H9 (cell line): Measurements from ENCODE around the gene PRRC1. TPM values are rescaled to one million over a fixed set of nuclear protein-coding genes. Genes with fewer than 3 reads are reported as not detected.

Source experiments
- DNase-seq: peaks from one replicate; pipeline ENCODE4 v3.0.0-alpha.2; 2017
- H2AFZ ChIP-seq: one replicate; pipeline ENCODE4 v1.6.1; 2013; ENCODE audit warnings: mild to moderate bottlenecking, low read length, control low read depth, moderate library complexity
- H2AK5ac ChIP-seq: 2 replicates; pipeline ENCODE4 v1.6.1; 2013; ENCODE audit warnings: low read length, control low read depth, mixed read lengths; ENCODE audit not compliant: insufficient read length
- H2BK120ac ChIP-seq: one replicate; pipeline ENCODE4 v1.6.1; 2013; ENCODE audit warnings: low read depth, mild to moderate bottlenecking, low read length, control low read depth, inconsistent platforms; ENCODE audit not compliant: poor library complexity, severe bottlenecking
- H2BK12ac ChIP-seq: 2 replicates; pipeline ENCODE4 v1.6.1; 2013; ENCODE audit warnings: low read length, control low read depth, mixed read lengths, low read depth; ENCODE audit not compliant: insufficient read length
- H2BK15ac ChIP-seq: 2 replicates; pipeline ENCODE4 v1.6.1; 2013; ENCODE audit warnings: low read depth, low read length, control low read depth
- H2BK20ac ChIP-seq: one replicate; pipeline ENCODE4 v1.6.1; 2013; ENCODE audit warnings: low read depth, mild to moderate bottlenecking, low read length, control low read depth, inconsistent platforms; ENCODE audit not compliant: poor library complexity, severe bottlenecking
- H2BK5ac ChIP-seq: 2 replicates; pipeline ENCODE4 v1.6.1; 2013; ENCODE audit warnings: low read length, control low read depth, mixed read lengths; ENCODE audit not compliant: insufficient read length
- H3K14ac ChIP-seq: 2 replicates; pipeline ENCODE4 v1.6.1; 2013; ENCODE audit warnings: low read length, control low read depth; ENCODE audit not compliant: insufficient read depth
- H3K18ac ChIP-seq: 2 replicates; pipeline ENCODE4 v1.6.1; 2013; ENCODE audit warnings: low read depth, mild to moderate bottlenecking, mixed read lengths, low read length, control low read depth; ENCODE audit not compliant: insufficient read length
- H3K23ac ChIP-seq: 2 replicates; pipeline ENCODE4 v1.6.1; 2013; ENCODE audit warnings: low read length, control low read depth, mixed read lengths, low read depth; ENCODE audit not compliant: insufficient read length
- H3K23me2 ChIP-seq: 2 replicates; pipeline ENCODE4 v1.6.1; 2013; ENCODE audit warnings: low read depth, mild to moderate bottlenecking, mixed read lengths, low read length, control low read depth; ENCODE audit not compliant: insufficient read length, poor library complexity, severe bottlenecking
- H3K27ac ChIP-seq: 2 replicates; pipeline ENCODE4 v1.5.1; 2013; ENCODE audit warnings: low read length, control low read depth, mixed read lengths, low read depth; ENCODE audit not compliant: insufficient read length
- H3K27me3 ChIP-seq: 2 replicates; pipeline ENCODE4 v1.6.1; 2013; ENCODE audit warnings: low read length, control low read depth, inconsistent platforms; ENCODE audit not compliant: insufficient read depth
- H3K4ac ChIP-seq: 2 replicates; pipeline ENCODE4 v1.6.1; 2013; ENCODE audit warnings: low read depth, mild to moderate bottlenecking, control low read depth, inconsistent platforms, low read length, moderate library complexity
- H3K4me1 ChIP-seq: 2 replicates; pipeline ENCODE4 v1.6.1; 2013; ENCODE audit warnings: low read length, control low read depth, inconsistent platforms; ENCODE audit not compliant: insufficient read depth
- H3K4me2 ChIP-seq: 2 replicates; pipeline ENCODE4 v1.6.1; 2013; ENCODE audit warnings: low read length, control low read depth, mixed read lengths; ENCODE audit not compliant: insufficient read length, insufficient read depth
- H3K56ac ChIP-seq: 2 replicates; pipeline ENCODE4 v1.6.1; 2013; ENCODE audit warnings: low read depth, mild to moderate bottlenecking, mixed read lengths, low read length, control low read depth; ENCODE audit not compliant: insufficient read length
- H3K79me1 ChIP-seq: 2 replicates; pipeline ENCODE4 v1.6.1; 2013; ENCODE audit warnings: low read depth, mild to moderate bottlenecking, moderate library complexity, low read length, control low read depth, inconsistent platforms; ENCODE audit not compliant: insufficient read depth, poor library complexity, severe bottlenecking
- H3K79me2 ChIP-seq: 2 replicates; pipeline ENCODE4 v1.6.1; 2013; ENCODE audit warnings: low read length, control low read depth, inconsistent platforms; ENCODE audit not compliant: insufficient read depth
- H3K9ac ChIP-seq: 2 replicates; pipeline ENCODE4 v1.6.1; 2013; ENCODE audit warnings: low read length, control low read depth, mixed read lengths; ENCODE audit not compliant: insufficient read length; ENCODE audit errors: extremely low read depth
- H3K9me3 ChIP-seq: one replicate; pipeline ENCODE4 v1.6.1; 2013; ENCODE audit warnings: low read depth, low read length, inconsistent platforms; ENCODE audit not compliant: control insufficient read depth
- H3T11ph ChIP-seq: one replicate; pipeline ENCODE4 v1.6.1; 2013; ENCODE audit warnings: mild to moderate bottlenecking, low read length, control low read depth, inconsistent platforms
- H4K20me1 ChIP-seq: one replicate; pipeline ENCODE4 v1.6.1; 2013; ENCODE audit not compliant: control insufficient read depth, insufficient read length, insufficient read depth
- H4K5ac ChIP-seq: 2 replicates; pipeline ENCODE4 v1.6.1; 2013; ENCODE audit warnings: low read depth, mild to moderate bottlenecking, mixed read lengths, low read length, control low read depth; ENCODE audit not compliant: insufficient read length
- H4K8ac ChIP-seq: replicated peaks from 2 replicates; pipeline ENCODE4 v1.6.1; 2013; ENCODE audit warnings: low read length, control low read depth, mixed read lengths, low read depth; ENCODE audit not compliant: insufficient read length
- H4K91ac ChIP-seq: 2 replicates; pipeline ENCODE4 v1.6.1; 2013; ENCODE audit warnings: low read depth, mild to moderate bottlenecking, moderate library complexity, mixed read lengths, low read length, control low read depth; ENCODE audit not compliant: insufficient read length
- H3K27ac Mint-ChIP-seq, 3 experiments: 2 replicates in 2 of 3; 3 replicates in 1 of 3; pipeline ENCODE4 v1.8.0; 2020 to 2021; ENCODE audit warnings: mixed read lengths in 3 of 3, mild to moderate bottlenecking in 1 of 3, moderate library complexity in 1 of 3
- H3K27me3 Mint-ChIP-seq: 2 replicates; pipeline ENCODE4 v1.8.0; 2021; ENCODE audit warnings: low read depth, mild to moderate bottlenecking, moderate library complexity, mixed read lengths
- H3K36me3 Mint-ChIP-seq, 3 experiments: 2 replicates in 2 of 3; 3 replicates in 1 of 3; pipeline ENCODE4 v1.8.0; 2020 to 2021; ENCODE audit warnings: low read depth in 3 of 3, mixed read lengths in 3 of 3; ENCODE audit not compliant: insufficient read depth in 1 of 3
- H3K4me1 Mint-ChIP-seq, 2 experiments: 2 replicates each; pipeline ENCODE4 v1.8.0; 2020; ENCODE audit warnings: mixed read lengths in 2 of 2
- H3K4me3 Mint-ChIP-seq, 2 experiments: 2 replicates in 1 of 2; 3 replicates in 1 of 2; pipeline ENCODE4 v1.8.0; 2020 to 2021; ENCODE audit warnings: mild to moderate bottlenecking in 2 of 2, mixed read lengths in 2 of 2, moderate library complexity in 1 of 2
- H3K9me3 Mint-ChIP-seq, 2 experiments: 2 replicates in 1 of 2; 3 replicates in 1 of 2; pipeline ENCODE4 v1.8.0; 2020; ENCODE audit warnings: mild to moderate bottlenecking in 2 of 2, mixed read lengths in 2 of 2, moderate library complexity in 1 of 2
- CTCF ChIP-seq: fragments of 200-600 bp; sonication (generic); conservative IDR thresholded peaks from 3 replicates; pipeline ENCODE4 v1.8.0; 2021; ENCODE audit warnings: antibody characterized with exemption, mild to moderate bottlenecking
- WGBS: extraction: QIAGEN DNeasy Blood & Tissue Kit; methylation state at CpG from one replicate; pipeline ENCODE4 v1.1.7; 2013; ENCODE audit warnings: missing lambda C conversion rate, low lambda C conversion rate, mixed read lengths; ENCODE audit not compliant: insufficient read length; ENCODE audit errors: extremely low coverage; 5-methylcytosine and 5-hydroxymethylcytosine counted together
- total RNA-seq: library from RNA; stranded (reverse); gene quantifications from 2 replicates; pipeline ENCODE4 v1.2.1, GENCODE V29; 2021

Gene PRRC1
- total RNA-seq, 1 experiment from 2014 or later, result 70.7 TPM

GRCh38 chr5:127583866-127584265, 66.4 kb downstream of the PRRC1 start:
- Histone ChIP-seq H4K91ac (no peak overlapping the region), H4K20me1 (no peaks in the 10 kb centered on the region), H3K4ac (no peak overlapping the region), H2BK120ac (no peak overlapping the region), H3K79me1 (no peaks in the 10 kb centered on the region), H2BK15ac (no peak overlapping the region), H2AK5ac (no peak overlapping the region), H3K14ac (no peak overlapping the region), H3K4me1 (no peaks in the 10 kb centered on the region), H3K4me2 (no peak overlapping the region), H3K23ac (no peak overlapping the region), H2BK12ac (no peak overlapping the region), H3K79me2 (no peaks in the 10 kb centered on the region), H2AFZ (no peak overlapping the region), H2BK5ac (no peak overlapping the region), H3K27me3 (no peaks in the 10 kb centered on the region), H2BK20ac (no peak overlapping the region), H3K23me2 (no peaks in the 10 kb centered on the region), H4K8ac (no peak overlapping the region), H4K5ac (no peak overlapping the region), H3T11ph (no peak overlapping the region), H3K9me3 (no peaks in the 10 kb centered on the region), H3K9ac (no peak overlapping the region), H3K18ac (no peak overlapping the region), H3K56ac (no peak overlapping the region), H3K27ac (no peak overlapping the region)
- H3K27me3 Mint-ChIP-seq, result no peaks in the 10 kb centered on the region
- TF ChIP-seq CTCF, result no peak
- no peak overlapping the region for H3K27ac Mint-ChIP-seq
- H3K4me1 Mint-ChIP-seq, result peaks cover 13 to 14% of the 10 kb centered on the region in 2 experiments
- no peak overlapping the region for H3K4me3 Mint-ChIP-seq
- H3K36me3 Mint-ChIP-seq, result no peaks in the 10 kb centered on the region
- WGBS, result no CpG with 5 or more reads among the region's 1 CpG
- no peaks in the 10 kb centered on the region for H3K9me3 Mint-ChIP-seq
- DNase-seq, result no peak
